ENCODE results near the gene SLFNL1.

GRCh38 chr1:40978886-40979240 lies 42.7 kb downstream of the SLFNL1 start:
- TF ChIP-seq POLR2AphosphoS5 (IDR thresholded peaks at IDR 0.05; ENCODE audit: low read depth, low read length) (no peak), SIN3A (IDR thresholded peaks at IDR 0.05; ENCODE audit: borderline replicate concordance, insufficient read depth, low read length) (no peak)
- TF ChIP-seq, protein P1, sequence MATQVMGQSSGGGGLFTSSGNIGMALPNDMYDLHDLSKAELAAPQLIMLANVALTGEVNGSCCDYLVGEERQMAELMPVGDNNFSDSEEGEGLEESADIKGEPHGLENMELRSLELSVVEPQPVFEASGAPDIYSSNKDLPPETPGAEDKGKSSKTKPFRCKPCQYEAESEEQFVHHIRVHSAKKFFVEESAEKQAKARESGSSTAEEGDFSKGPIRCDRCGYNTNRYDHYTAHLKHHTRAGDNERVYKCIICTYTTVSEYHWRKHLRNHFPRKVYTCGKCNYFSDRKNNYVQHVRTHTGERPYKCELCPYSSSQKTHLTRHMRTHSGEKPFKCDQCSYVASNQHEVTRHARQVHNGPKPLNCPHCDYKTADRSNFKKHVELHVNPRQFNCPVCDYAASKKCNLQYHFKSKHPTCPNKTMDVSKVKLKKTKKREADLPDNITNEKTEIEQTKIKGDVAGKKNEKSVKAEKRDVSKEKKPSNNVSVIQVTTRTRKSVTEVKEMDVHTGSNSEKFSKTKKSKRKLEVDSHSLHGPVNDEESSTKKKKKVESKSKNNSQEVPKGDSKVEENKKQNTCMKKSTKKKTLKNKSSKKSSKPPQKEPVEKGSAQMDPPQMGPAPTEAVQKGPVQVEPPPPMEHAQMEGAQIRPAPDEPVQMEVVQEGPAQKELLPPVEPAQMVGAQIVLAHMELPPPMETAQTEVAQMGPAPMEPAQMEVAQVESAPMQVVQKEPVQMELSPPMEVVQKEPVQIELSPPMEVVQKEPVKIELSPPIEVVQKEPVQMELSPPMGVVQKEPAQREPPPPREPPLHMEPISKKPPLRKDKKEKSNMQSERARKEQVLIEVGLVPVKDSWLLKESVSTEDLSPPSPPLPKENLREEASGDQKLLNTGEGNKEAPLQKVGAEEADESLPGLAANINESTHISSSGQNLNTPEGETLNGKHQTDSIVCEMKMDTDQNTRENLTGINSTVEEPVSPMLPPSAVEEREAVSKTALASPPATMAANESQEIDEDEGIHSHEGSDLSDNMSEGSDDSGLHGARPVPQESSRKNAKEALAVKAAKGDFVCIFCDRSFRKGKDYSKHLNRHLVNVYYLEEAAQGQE (IDR thresholded peaks at IDR 0.05; ENCODE audit: insufficient read depth in 1 of 2, low read depth in 2 of 2, low read length in 2 of 2) = no peak
